Testis (tissue), 3 donors: ENCODE results near the gene CAPN1. TPM values are rescaled to one million over a fixed set of nuclear protein-coding genes. Genes with fewer than 3 reads are reported as not detected.

ENCODE experiments used
- DNase-seq: peaks from one replicate; pipeline ENCODE4 v3.0.0-alpha.2; 2019
- H3K27ac ChIP-seq, 2 donors: fragments of 200-600 bp; sonication (generic); one replicate each; pipeline ENCODE4 v1.5.1; 2019
- H3K27me3 ChIP-seq: fragments of 200-600 bp; sonication (generic); one replicate; pipeline ENCODE4 v1.5.1; 2019
- H3K36me3 ChIP-seq: fragments of 200-600 bp; sonication (generic); one replicate; pipeline ENCODE4 v1.5.1; 2017; ENCODE audit warnings: low read depth; ENCODE audit errors: missing control alignments
- H3K4me1 ChIP-seq: fragments of 200-600 bp; sonication (generic); one replicate; pipeline ENCODE4 v1.5.1; 2019
- H3K4me3 ChIP-seq, 2 donors: fragments of 200-600 bp; sonication (generic); one replicate each; pipeline ENCODE4 v1.5.1; 2017 to 2019
- H3K9me3 ChIP-seq: fragments of 200-600 bp; sonication (generic); one replicate; pipeline ENCODE4 v1.5.1; 2017
- CTCF ChIP-seq, 3 experiments: fragments of 450-650 bp in 2 of 3; fragments of 200-600 bp in 1 of 3; sonication (generic) in 1 of 3; IDR thresholded peaks; one replicate each; pipeline ENCODE4 v1.5.1; 2016 to 2019; ENCODE audit warnings: antibody characterized with exemption in 3 of 3, mild to moderate bottlenecking in 2 of 3, moderate library complexity in 1 of 3
- POLR2A ChIP-seq: fragments of 450-650 bp; IDR thresholded peaks from one replicate; pipeline ENCODE4 v1.6.1; 2017; ENCODE audit warnings: antibody characterized with exemption, mild to moderate bottlenecking, moderate library complexity
- WGBS, 2 donors: methylation state at CpG; one replicate each; pipeline ENCODE4 v1.1.5; 2018; 5-methylcytosine and 5-hydroxymethylcytosine counted together
- intact Hi-C: fragments of 100-400 bp; cut with DNase I; formaldehyde crosslinking; loops from one replicate; pipeline ENCODE4 v1.15.1; 2023; ENCODE audit warnings: low total_unique reads
- polyA plus RNA-seq: library from polyadenylated mRNA; stranded (reverse); fragments of 350-450 nt; fragmentation: Illumina TruSeq; extraction: RNeasy Lipid Tissue Mini Kit (QIAGEN cat#74804); gene quantifications from one replicate; pipeline ENCODE4 v1.2.3, GENCODE V29; 2014; ENCODE audit warnings: low read depth, low replicate concordance; ENCODE audit not compliant: insufficient read depth
- total RNA-seq, 2 donors: library from RNA; depleted of rRNA; stranded (reverse); fragments of >200 nt; gene quantifications; one replicate each; pipeline ENCODE4 v1.2.3, GENCODE V29; 2016

The CAPN1 gene
- total and polyA plus RNA-seq, 3 donors from 2014 or later: 27.3 to 85.3 (median 36.2) TPM

GRCh38 chr11:65211293-65212105 lies 29.8 kb downstream of the CAPN1 start:
- no peaks in the 10 kb centered on the region for H3K4me1 ChIP-seq
- H3K27me3 ChIP-seq: no peaks in the 10 kb centered on the region
- WGBS, 2 donors: 71 to 74% methylated on average over 28 to 29 of the region's 29 CpGs
- no peak for TF ChIP-seq POLR2A
- TF ChIP-seq CTCF (IDR thresholded peaks at IDR 0.05): no peak
- no peaks in the 10 kb centered on the region for H3K36me3 ChIP-seq
- no peak for DNase-seq
- intact Hi-C loops: no loop called here
- H3K4me3 ChIP-seq: no peak overlapping the region
- no peaks in the 10 kb centered on the region for H3K9me3 ChIP-seq
- H3K27ac ChIP-seq: no peak overlapping the region

- Histone ChIP-seq H3K4me3 (no peak overlapping the region), H3K27ac (no peak overlapping the region), H3K27me3 (no peaks in the 10 kb centered on the region), H3K9me3 (no peaks in the 10 kb centered on the region), H3K36me3 (no peaks in the 10 kb centered on the region), H3K4me1 (no peaks in the 10 kb centered on the region)
- TF ChIP-seq POLR2A (no peak), CTCF (IDR thresholded peaks at IDR 0.05) (no peak)
- WGBS, 2 donors: 73 to 91% methylated on average over 10 to 13 of the region's 13 CpGs
- no peak for DNase-seq
- intact Hi-C loops: no loop called here
Observed at GRCh38 chr11:65212226-65212801, 30.6 kb downstream of the CAPN1 start.

DNA sequence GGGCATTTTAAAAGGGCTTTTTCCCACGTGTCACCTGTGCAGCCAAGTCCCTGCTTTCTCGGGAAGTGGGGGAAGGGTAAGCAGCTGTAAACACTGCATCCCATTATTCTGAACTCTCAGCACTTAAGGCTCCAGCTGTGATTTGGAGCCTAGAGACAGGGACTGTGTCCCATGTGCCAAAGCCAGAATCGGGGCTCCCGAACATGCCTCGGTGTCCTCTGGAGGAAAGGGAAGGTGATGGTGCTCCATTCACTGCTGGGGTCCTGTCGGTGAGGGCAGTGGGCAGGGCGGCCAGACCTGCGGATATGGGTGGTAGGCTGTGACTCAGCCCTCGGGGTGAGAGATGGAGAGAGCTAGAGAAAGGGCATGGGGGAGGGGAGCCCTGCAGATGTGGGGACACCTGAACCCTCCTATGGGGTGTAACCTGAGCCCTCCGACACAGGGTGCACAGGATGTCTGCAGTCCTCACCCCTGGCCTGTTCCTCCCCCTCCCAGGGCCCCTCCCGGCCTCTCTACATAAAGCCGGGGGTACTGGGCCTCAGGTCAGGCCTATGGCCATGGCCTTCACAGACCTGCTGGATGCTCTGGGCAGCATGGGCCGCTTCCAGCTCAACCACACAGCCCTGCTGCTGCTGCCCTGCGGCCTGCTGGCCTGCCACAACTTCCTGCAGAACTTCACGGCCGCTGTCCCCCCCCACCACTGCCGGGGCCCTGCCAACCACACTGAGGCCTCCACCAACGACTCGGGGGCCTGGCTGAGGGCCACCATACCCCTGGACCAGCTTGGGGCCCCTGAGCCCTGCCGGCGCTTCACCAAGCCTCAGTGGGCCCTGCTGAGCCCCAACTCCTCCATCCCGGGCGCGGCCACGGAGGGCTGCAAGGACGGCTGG lies 31.8 kb downstream of the CAPN1 start:
- Histone ChIP-seq H3K9me3 (no peaks in the 10 kb centered on the region), H3K4me1 (no peaks in the 10 kb centered on the region), H3K4me3 (no peak overlapping the region), H3K36me3 (no peaks in the 10 kb centered on the region), H3K27me3 (no peaks in the 10 kb centered on the region), H3K27ac (no peak overlapping the region)
- intact Hi-C loops: no loop called here
- TF ChIP-seq CTCF (IDR thresholded peaks at IDR 0.05): no peak
- no peak for TF ChIP-seq POLR2A
- 61 to 75% methylated on average over 9 to 26 of the region's 26 CpGs for WGBS, 2 donors
- DNase-seq: no peak

GRCh38 chr11:65214212-65214845 lies 32.6 kb downstream of the CAPN1 start:
- H3K9me3 ChIP-seq: no peaks in the 10 kb centered on the region
- no peaks in the 10 kb centered on the region for H3K36me3 ChIP-seq
- TF ChIP-seq POLR2A (no peak), CTCF (IDR thresholded peaks at IDR 0.05) (no peak)
- WGBS, 2 donors: 79 to 80% methylated on average over 16 of the region's 16 CpGs
- no peak for DNase-seq
- H3K4me1 ChIP-seq: no peaks in the 10 kb centered on the region
- H3K4me3 ChIP-seq: no peak overlapping the region
- intact Hi-C loops: no loop called here
- no peak overlapping the region for H3K27ac ChIP-seq
- no peaks in the 10 kb centered on the region for H3K27me3 ChIP-seq
